B cell (primary cell): Measurements from ENCODE around the gene PCTP. TPM values are rescaled to one million over a fixed set of nuclear protein-coding genes. Genes with fewer than 3 reads are reported as not detected.

Experiments used
- ATAC-seq: fragments of 200-7000 bp; cut with Tn5 transposase; one replicate; pipeline ENCODE4 v1.10.0; 2021; ENCODE audit warnings: low read depth, mild to moderate bottlenecking, moderate number of reproducible peaks, moderate library complexity
- CTCF ChIA-PET: fragments of 350-600 bp; sonication (Branson Sonifier 250); formaldehyde crosslinking; loops from one replicate; lab custom pipeline; 2021; ENCODE audit warnings: antibody characterized with exemption, inconsistent platforms; lab: Charles Lee
- POLR2A ChIA-PET: fragments of 350-600 bp; sonication (Branson Sonifier 250); formaldehyde crosslinking; loops from one replicate; lab custom pipeline; 2021; ENCODE audit warnings: antibody characterized with exemption; lab: Charles Lee
- DNase-seq: peaks from one replicate; pipeline ENCODE4 v3.0.0; 2013
- H2AFZ ChIP-seq: 2 replicates; pipeline ENCODE4 v1.6.1; 2012; ENCODE audit warnings: mild to moderate bottlenecking, low read depth, low read length; ENCODE audit not compliant: insufficient read depth, poor library complexity, severe bottlenecking
- H3K27ac ChIP-seq, 2 donors: 1 replicate in 1 of 2; 2 replicates in 1 of 2; pipeline ENCODE4 v1.5.1; 2012 to 2013; ENCODE audit warnings: low read length in 2 of 2, mild to moderate bottlenecking in 2 of 2, moderate library complexity in 1 of 2
- H3K27me3 ChIP-seq, 4 experiments: fragments of 200-600 bp in 1 of 4; sonication (generic) in 1 of 4; replicated peaks in 1 of 4; 1 replicate in 2 of 4; 2 replicates in 2 of 4; pipeline versions ENCODE4 v1.6.1 to v1.7.0; 2013 to 2016; ENCODE audit warnings: low read length in 3 of 4, mild to moderate bottlenecking in 2 of 4, mixed read lengths in 1 of 4, moderate library complexity in 1 of 4; ENCODE audit not compliant: insufficient read depth in 4 of 4, control insufficient read depth in 3 of 4; ENCODE audit errors: control extremely low read depth in 1 of 4
- H3K36me3 ChIP-seq, 2 experiments: replicated peaks in 1 of 2; 1 replicate in 1 of 2; 2 replicates in 1 of 2; pipeline versions ENCODE4 v1.6.1 to v1.7.1; 2013; ENCODE audit warnings: low read length in 1 of 2; ENCODE audit not compliant: insufficient read depth in 2 of 2, control insufficient read depth in 1 of 2; ENCODE audit errors: control extremely low read depth in 1 of 2, extremely low read depth in 1 of 2
- H3K4me1 ChIP-seq, 2 donors: fragments of 200-600 bp in 1 of 2; sonication (generic) in 1 of 2; 1 replicate in 1 of 2; 2 replicates in 1 of 2; pipeline versions ENCODE4 v1.5.1 to v1.6.1; 2013 to 2017; ENCODE audit warnings: low read length in 2 of 2; ENCODE audit not compliant: control insufficient read depth in 2 of 2, insufficient read depth in 2 of 2
- H3K4me2 ChIP-seq: replicated peaks from 2 replicates; pipeline ENCODE3; 2012; ENCODE audit warnings: mild to moderate bottlenecking, low read depth, low read length; ENCODE audit not compliant: poor library complexity, severe bottlenecking
- H3K4me3 ChIP-seq, 5 experiments: fragments of 200-600 bp in 1 of 5; sonication (generic) in 1 of 5; 1 replicate in 3 of 5; 2 replicates in 2 of 5; pipeline versions ENCODE4 v1.5.1 to v1.7.0; 2011 to 2016; ENCODE audit warnings: low read length in 4 of 5, mild to moderate bottlenecking in 4 of 5, low read depth in 2 of 5, control low read depth in 1 of 5, moderate library complexity in 1 of 5; ENCODE audit not compliant: insufficient read depth in 1 of 5; ENCODE audit errors: control extremely low read depth in 1 of 5, extremely low read depth in 1 of 5
- H3K79me2 ChIP-seq: fragments of 200-600 bp; sonication (generic); one replicate; pipeline ENCODE4 v1.6.0; 2016; ENCODE audit warnings: low read length; ENCODE audit not compliant: control insufficient read depth, insufficient read depth
- H3K9ac ChIP-seq: fragments of 200-600 bp; sonication (generic); 2 replicates; pipeline ENCODE4 v1.6.1; 2017; ENCODE audit warnings: mild to moderate bottlenecking, low read length, moderate library complexity
- H3K9me3 ChIP-seq, 3 donors: one replicate each; pipeline versions ENCODE4 v1.6.1 to v1.7.1; 2013; ENCODE audit warnings: low read length in 2 of 3; ENCODE audit not compliant: control insufficient read depth in 2 of 3, insufficient read depth in 1 of 3; ENCODE audit errors: control extremely low read depth in 1 of 3
- H4K20me1 ChIP-seq: 2 replicates; pipeline ENCODE4 v1.6.0; 2012; ENCODE audit warnings: mild to moderate bottlenecking, low read length; ENCODE audit not compliant: insufficient read depth, control insufficient read depth, poor library complexity, severe bottlenecking
- H3K27ac Mint-ChIP-seq: one replicate; pipeline ENCODE4 v1.8.0; 2021; ENCODE audit warnings: mixed read lengths
- H3K27me3 Mint-ChIP-seq: one replicate; pipeline ENCODE4 v1.8.0; 2021; ENCODE audit warnings: mixed read lengths
- H3K4me1 Mint-ChIP-seq: one replicate; pipeline ENCODE4 v1.8.0; 2021; ENCODE audit warnings: mixed read lengths
- H3K4me3 Mint-ChIP-seq: one replicate; pipeline ENCODE4 v1.8.0; 2021; ENCODE audit warnings: mixed read lengths
- H3K9me3 Mint-ChIP-seq: one replicate; pipeline ENCODE4 v1.8.0; 2022; ENCODE audit warnings: mixed read lengths; ENCODE audit not compliant: insufficient read depth
- EZH2 ChIP-seq: IDR thresholded peaks from 2 replicates; pipeline ENCODE4 v1.6.1; 2012; ENCODE audit warnings: borderline replicate concordance, low read depth, mild to moderate bottlenecking, moderate library complexity, low read length; ENCODE audit not compliant: insufficient read depth, poor library complexity, severe bottlenecking
- WGBS: methylation state at CpG from one replicate; pipeline ENCODE4 v1.1.5; 2013; ENCODE audit warnings: missing lambda C conversion rate; ENCODE audit not compliant: insufficient coverage; 5-methylcytosine and 5-hydroxymethylcytosine counted together
- intact Hi-C: fragments of 100-400 bp; cut with micrococcal nuclease; formaldehyde crosslinking; loops from one replicate; pipeline ENCODE4 v1.10.0; 2022
- polyA plus RNA-seq: library from polyadenylated mRNA; depleted of rRNA; stranded (reverse); fragments of >200 nt; gene quantifications from 2 replicates; pipeline ENCODE4 v1.2.3, GENCODE V29; 2012
- total RNA-seq, 2 donors: library from RNA; stranded (reverse); fragments of 120-200 nt in 1 of 2; gene quantifications; 1 replicate in 1 of 2; 2 replicates in 1 of 2; pipeline versions ENCODE4 v1.2.3 to v1.2.4, GENCODE V29; 2013 to 2022
- TF ChIP-seq, protein P1 (sequence below): fragments of 200-600 bp; IDR thresholded peaks from one replicate; pipeline ENCODE4 v1.8.0; 2022; ENCODE audit warnings: antibody characterized with exemption, mild to moderate bottlenecking

PCTP gene
- total and polyA plus RNA-seq, 2 donors (not counting 1 experiment from before 2014, with no cell fraction given): 3.2 to 9.0 TPM

DNA sequence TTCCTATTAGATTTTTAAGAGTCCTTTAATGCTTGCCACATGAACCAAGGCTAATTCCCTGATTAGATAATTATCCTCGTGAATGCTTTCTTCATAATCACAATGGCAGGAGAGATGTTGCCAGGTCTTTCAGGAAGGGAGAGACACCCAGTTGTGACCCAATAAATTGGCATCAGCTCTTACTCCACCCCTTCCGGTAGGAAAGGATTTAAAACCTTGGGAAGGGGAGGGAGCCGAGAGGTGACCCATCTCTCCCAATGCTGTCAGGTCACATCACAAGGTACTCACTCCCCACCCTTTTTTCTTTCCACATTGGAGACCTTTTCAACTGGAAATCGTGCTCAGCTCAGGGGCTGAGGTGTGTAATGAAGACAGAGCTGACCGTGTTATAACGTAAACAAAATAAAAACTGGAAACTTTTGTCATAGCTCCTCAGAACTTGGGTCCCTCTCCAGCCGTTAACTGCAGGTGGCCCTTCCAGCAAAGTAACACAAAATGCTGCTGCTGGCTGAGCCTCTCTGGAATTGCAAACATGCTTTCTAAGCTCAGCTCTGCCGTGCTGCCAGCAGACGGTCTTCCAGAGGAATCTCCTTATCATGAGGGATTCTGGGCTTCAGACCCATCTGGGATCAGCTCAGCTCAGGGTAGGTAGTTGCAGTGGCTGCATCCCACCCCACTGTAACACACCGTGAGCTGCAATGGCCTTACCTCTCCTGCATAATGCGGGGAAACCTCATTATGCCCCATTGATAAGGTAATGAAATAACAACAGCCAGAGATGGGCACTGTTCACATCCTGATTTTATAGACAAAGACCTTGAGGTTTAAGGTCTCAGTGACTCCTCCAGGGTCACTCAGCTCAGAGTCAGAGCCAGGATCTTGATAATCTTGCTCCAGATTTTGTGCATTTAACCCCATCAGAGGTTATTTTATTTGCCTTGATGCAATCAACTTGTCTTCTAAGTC lies 43.8 kb upstream of the PCTP start:
- H3K27ac ChIP-seq: no peak overlapping the region
- H4K20me1 ChIP-seq: no peaks in the 10 kb centered on the region
- no peak overlapping the region for H3K9ac ChIP-seq
- H3K4me1 ChIP-seq: no peaks in the 10 kb centered on the region
- Mint-ChIP-seq H3K27ac (no peak overlapping the region), H3K9me3 (no peaks in the 10 kb centered on the region), H3K27me3 (peaks cover 39% of the 10 kb centered on the region), H3K4me1 (no peaks in the 10 kb centered on the region), H3K4me3 (no peak overlapping the region)
- DNase-seq: no peak
- POLR2A ChIA-PET: no interaction called here
- no peak for TF ChIP-seq EZH2
- TF ChIP-seq, protein P1, sequence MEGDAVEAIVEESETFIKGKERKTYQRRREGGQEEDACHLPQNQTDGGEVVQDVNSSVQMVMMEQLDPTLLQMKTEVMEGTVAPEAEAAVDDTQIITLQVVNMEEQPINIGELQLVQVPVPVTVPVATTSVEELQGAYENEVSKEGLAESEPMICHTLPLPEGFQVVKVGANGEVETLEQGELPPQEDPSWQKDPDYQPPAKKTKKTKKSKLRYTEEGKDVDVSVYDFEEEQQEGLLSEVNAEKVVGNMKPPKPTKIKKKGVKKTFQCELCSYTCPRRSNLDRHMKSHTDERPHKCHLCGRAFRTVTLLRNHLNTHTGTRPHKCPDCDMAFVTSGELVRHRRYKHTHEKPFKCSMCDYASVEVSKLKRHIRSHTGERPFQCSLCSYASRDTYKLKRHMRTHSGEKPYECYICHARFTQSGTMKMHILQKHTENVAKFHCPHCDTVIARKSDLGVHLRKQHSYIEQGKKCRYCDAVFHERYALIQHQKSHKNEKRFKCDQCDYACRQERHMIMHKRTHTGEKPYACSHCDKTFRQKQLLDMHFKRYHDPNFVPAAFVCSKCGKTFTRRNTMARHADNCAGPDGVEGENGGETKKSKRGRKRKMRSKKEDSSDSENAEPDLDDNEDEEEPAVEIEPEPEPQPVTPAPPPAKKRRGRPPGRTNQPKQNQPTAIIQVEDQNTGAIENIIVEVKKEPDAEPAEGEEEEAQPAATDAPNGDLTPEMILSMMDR: no peak
- no peak for ATAC-seq
- H3K27me3 ChIP-seq: no peaks in the 10 kb centered on the region
- no peak overlapping the region for H2AFZ ChIP-seq
- no peaks in the 10 kb centered on the region for H3K36me3 ChIP-seq
- no peak overlapping the region for H3K4me2 ChIP-seq
- 97% methylated on average over 5 of the region's 11 CpGs for WGBS
- intact Hi-C loops: no loop called here
- CTCF ChIA-PET: interaction anchor here (0.8 to 2.2 kb wide), 3 partner anchors 11 to 181 kb away, joined by 3 to 13 read pairs (median 8); no protein-coding TSS in a partner anchor
- peaks cover 0 to 2% (median 0%) of the 10 kb centered on the region in 3 donors for H3K9me3 ChIP-seq
- no peaks in the 10 kb centered on the region for H3K79me2 ChIP-seq
- no peak overlapping the region for H3K4me3 ChIP-seq
